ENCODE data around the gene USP9X. TPM values are rescaled to one million over a fixed set of nuclear protein-coding genes. Genes with fewer than 3 reads are reported as not detected.

The USP9X gene
- total and polyA plus RNA-seq, 2 donors (not counting 1 experiment from before 2014, with no cell fraction given), result 54.0 to 161 TPM

DNA sequence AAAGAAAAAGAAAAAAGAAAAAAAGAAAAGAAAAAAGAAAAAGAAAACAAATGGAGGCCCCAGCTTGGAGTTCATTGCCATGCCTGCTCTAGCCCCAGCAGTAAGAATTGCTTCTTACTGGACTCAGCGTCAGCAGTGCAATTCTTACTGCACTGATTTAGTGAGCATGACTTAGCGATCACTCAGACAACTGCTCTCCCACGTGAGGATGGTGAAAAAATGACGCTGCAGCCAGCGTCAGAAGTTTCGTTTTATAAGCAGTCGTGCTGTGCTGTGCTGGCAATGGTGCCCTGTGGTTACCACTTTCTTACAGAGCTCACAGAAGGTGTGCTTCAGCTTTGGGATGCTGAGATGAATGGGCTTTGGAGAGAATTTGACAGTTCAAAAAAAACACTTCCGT lies 180.4 kb downstream of the USP9X start:
- peak overlapping the region; percentile 23 for H3K9ac ChIP-seq (ENCODE audit: insufficient read depth, low read length)
- peak overlapping the region; percentile 58 for H3K4me2 ChIP-seq (ENCODE audit: extremely low read depth, insufficient read depth, low read length)
- DNase-seq (ENCODE audit: low read depth in 2 of 2), result peak; percentile 69 to 73
- no peaks in the 10 kb centered on the region for H3K4me1 ChIP-seq (ENCODE audit: control insufficient read depth, extremely low read depth, insufficient read depth, low read length)
- H3K27me3 ChIP-seq (ENCODE audit: control insufficient read depth, insufficient read depth, low read length), result no peaks in the 10 kb centered on the region
- no peaks in the 10 kb centered on the region for H3K9me3 ChIP-seq (ENCODE audit: control insufficient read depth, insufficient read depth, low read depth, low read length)
- peak overlapping the region; percentile 14 for H2AFZ ChIP-seq (ENCODE audit: low read length)
- H3K36me3 ChIP-seq (ENCODE audit: control insufficient read depth, insufficient read depth, low read length), result no peaks in the 10 kb centered on the region
- H3K27ac ChIP-seq (ENCODE audit: insufficient read depth, low read length), result peak overlapping the region; percentile 44
- no peak for TF ChIP-seq EZH2 (IDR thresholded peaks at IDR 0.05; ENCODE audit: low read length, missing control alignments)
- TF ChIP-seq, protein P1, sequence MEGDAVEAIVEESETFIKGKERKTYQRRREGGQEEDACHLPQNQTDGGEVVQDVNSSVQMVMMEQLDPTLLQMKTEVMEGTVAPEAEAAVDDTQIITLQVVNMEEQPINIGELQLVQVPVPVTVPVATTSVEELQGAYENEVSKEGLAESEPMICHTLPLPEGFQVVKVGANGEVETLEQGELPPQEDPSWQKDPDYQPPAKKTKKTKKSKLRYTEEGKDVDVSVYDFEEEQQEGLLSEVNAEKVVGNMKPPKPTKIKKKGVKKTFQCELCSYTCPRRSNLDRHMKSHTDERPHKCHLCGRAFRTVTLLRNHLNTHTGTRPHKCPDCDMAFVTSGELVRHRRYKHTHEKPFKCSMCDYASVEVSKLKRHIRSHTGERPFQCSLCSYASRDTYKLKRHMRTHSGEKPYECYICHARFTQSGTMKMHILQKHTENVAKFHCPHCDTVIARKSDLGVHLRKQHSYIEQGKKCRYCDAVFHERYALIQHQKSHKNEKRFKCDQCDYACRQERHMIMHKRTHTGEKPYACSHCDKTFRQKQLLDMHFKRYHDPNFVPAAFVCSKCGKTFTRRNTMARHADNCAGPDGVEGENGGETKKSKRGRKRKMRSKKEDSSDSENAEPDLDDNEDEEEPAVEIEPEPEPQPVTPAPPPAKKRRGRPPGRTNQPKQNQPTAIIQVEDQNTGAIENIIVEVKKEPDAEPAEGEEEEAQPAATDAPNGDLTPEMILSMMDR (conservative IDR thresholded peaks at IDR 0.05 in 1 of 2, IDR thresholded peaks at IDR 0.05 in 1 of 2; ENCODE audit: low read depth in 1 of 2, low read length in 2 of 2), result no peak
- H3K4me3 ChIP-seq (replicated peaks in 1 of 4; ENCODE audit: control extremely low read depth in 1 of 4, insufficient read depth in 1 of 4, low read depth in 3 of 4, low read length in 4 of 4), result peak overlapping the region in 1 of 4 experiments; percentile 2
- H4K20me1 ChIP-seq (ENCODE audit: control insufficient read depth, extremely low read depth, insufficient read depth, low read length), result no peaks in the 10 kb centered on the region
- no peaks in the 10 kb centered on the region for H3K79me2 ChIP-seq (ENCODE audit: control insufficient read depth, insufficient read depth, low read length)

DNA sequence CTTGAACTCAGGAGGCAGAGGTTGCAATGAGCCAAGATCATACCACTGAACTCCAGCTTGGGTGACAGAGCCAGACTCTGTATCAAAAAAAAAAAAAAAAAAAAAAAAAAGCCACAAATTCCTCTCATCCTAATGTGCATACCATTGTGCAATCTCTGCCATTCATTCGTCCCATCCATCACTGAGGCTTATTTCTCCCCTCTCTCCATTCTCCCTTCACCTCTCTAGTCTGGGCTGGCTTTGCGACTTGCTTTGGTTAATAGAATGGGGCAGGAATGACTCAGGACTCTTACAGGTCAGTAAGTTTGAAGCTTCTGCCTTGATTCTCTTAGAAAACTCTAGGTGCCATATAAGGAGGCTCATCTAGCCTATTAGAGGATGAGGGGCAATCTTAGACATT lies 188.4 kb downstream of the USP9X start:
- no peaks in the 10 kb centered on the region for H3K79me2 ChIP-seq (ENCODE audit: control insufficient read depth, insufficient read depth, low read length)
- no peak overlapping the region for H3K4me2 ChIP-seq (ENCODE audit: extremely low read depth, insufficient read depth, low read length)
- H3K36me3 ChIP-seq (ENCODE audit: control insufficient read depth, insufficient read depth, low read length), result no peaks in the 10 kb centered on the region
- no peaks in the 10 kb centered on the region for H3K9me3 ChIP-seq (ENCODE audit: control insufficient read depth, insufficient read depth, low read depth, low read length)
- H3K9ac ChIP-seq (ENCODE audit: insufficient read depth, low read length), result no peak overlapping the region
- H3K4me1 ChIP-seq (ENCODE audit: control insufficient read depth, extremely low read depth, insufficient read depth, low read length), result no peaks in the 10 kb centered on the region
- H2AFZ ChIP-seq (ENCODE audit: low read length), result no peak overlapping the region
- H3K27me3 ChIP-seq (ENCODE audit: control insufficient read depth, insufficient read depth, low read length), result no peaks in the 10 kb centered on the region
- no peak overlapping the region for H3K4me3 ChIP-seq (replicated peaks in 1 of 4; ENCODE audit: control extremely low read depth in 1 of 4, insufficient read depth in 1 of 4, low read depth in 3 of 4, low read length in 4 of 4)
- H3K27ac ChIP-seq (ENCODE audit: insufficient read depth, low read length), result no peak overlapping the region
- peak in 1 of 2 donors; percentile 61 for DNase-seq (ENCODE audit: low read depth in 2 of 2)
- no peaks in the 10 kb centered on the region for H4K20me1 ChIP-seq (ENCODE audit: control insufficient read depth, extremely low read depth, insufficient read depth, low read length)
- TF ChIP-seq, protein P1 (conservative IDR thresholded peaks at IDR 0.05 in 1 of 2, IDR thresholded peaks at IDR 0.05 in 1 of 2; ENCODE audit: low read depth in 1 of 2, low read length in 2 of 2), result no peak
- TF ChIP-seq EZH2 (IDR thresholded peaks at IDR 0.05; ENCODE audit: low read length, missing control alignments), result no peak

DNA sequence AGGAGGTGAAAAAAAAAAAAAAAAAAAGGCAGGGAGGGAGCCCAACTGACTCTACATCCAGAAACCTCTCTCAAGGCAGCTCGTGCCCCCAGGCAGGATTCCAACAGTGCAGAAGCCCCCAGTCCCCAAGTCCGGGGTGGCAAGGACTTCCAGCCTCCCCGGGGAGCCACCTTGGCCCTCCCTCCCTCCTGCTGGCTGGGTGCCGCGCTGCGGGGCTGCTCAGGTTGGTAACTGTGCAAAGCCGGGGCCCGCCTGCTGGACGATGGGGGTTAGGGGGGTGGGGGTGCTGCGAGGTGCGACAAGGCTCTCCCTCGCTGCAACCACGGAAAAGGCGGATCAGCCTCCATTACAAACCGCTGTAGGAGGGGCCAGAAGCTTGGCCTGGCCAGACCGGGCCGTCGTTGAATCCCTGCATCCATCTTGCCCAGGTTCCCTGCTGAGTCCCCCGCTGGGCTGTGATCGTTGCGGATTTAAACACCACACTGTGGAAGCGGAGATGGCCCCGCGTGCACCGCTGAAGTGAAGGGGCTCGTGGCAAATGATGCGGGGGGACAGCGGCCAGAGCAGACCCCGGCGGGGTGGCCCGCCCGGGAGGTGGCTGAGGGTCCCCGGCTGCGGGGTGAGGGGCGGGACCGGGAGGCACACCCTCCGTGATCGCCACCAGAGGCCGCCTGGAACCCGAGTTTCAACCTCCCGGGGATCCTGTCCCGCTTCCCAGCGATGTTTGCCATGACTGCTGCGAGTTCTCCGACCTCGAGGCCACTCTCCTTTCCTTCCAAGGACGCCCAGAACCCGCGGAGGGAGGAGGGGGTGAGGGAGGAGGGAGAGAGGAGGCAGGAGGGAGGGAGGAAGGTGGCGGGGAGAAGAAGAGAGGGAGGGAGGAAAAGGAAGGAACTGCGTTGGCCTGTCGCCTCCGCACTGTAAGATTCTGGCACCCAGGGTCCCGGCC lies 190.7 kb downstream of the USP9X start:
- peak overlapping the region; percentile 85 for H3K4me2 ChIP-seq (ENCODE audit: extremely low read depth, insufficient read depth, low read length)
- no peaks in the 10 kb centered on the region for H3K79me2 ChIP-seq (ENCODE audit: control insufficient read depth, insufficient read depth, low read length)
- H3K4me1 ChIP-seq (ENCODE audit: control insufficient read depth, extremely low read depth, insufficient read depth, low read length), result no peaks in the 10 kb centered on the region
- H3K27ac ChIP-seq (ENCODE audit: insufficient read depth, low read length), result no peak overlapping the region
- no peaks in the 10 kb centered on the region for H4K20me1 ChIP-seq (ENCODE audit: control insufficient read depth, extremely low read depth, insufficient read depth, low read length)
- no peaks in the 10 kb centered on the region for H3K36me3 ChIP-seq (ENCODE audit: control insufficient read depth, insufficient read depth, low read length)
- TF ChIP-seq, protein P1 (conservative IDR thresholded peaks at IDR 0.05 in 1 of 2, IDR thresholded peaks at IDR 0.05 in 1 of 2; ENCODE audit: low read depth in 1 of 2, low read length in 2 of 2), result peak; percentile 36 to 42
- no peak for TF ChIP-seq EZH2 (IDR thresholded peaks at IDR 0.05; ENCODE audit: low read length, missing control alignments)
- H3K4me3 ChIP-seq (replicated peaks in 1 of 4; ENCODE audit: control extremely low read depth in 1 of 4, insufficient read depth in 1 of 4, low read depth in 3 of 4, low read length in 4 of 4), result peak overlapping the region; percentile 34 to 53 (median 42)
- peak; percentile 48 to 73 for DNase-seq (ENCODE audit: low read depth in 2 of 2)
- no peaks in the 10 kb centered on the region for H3K27me3 ChIP-seq (ENCODE audit: control insufficient read depth, insufficient read depth, low read length)
- H3K9me3 ChIP-seq (ENCODE audit: control insufficient read depth, insufficient read depth, low read depth, low read length), result no peaks in the 10 kb centered on the region
- peak overlapping the region; percentile 71 for H2AFZ ChIP-seq (ENCODE audit: low read length)
- H3K9ac ChIP-seq (ENCODE audit: insufficient read depth, low read length), result peak overlapping the region; percentile 16

Measured in fibroblast of lung (primary cell).